GM10266 (cell line): ENCODE measurements around the gene PPP4R3A.
"Not testable (repeated sequence)": the region's sequence is repeated elsewhere in the genome, so short reads cannot be mapped to it uniquely, and the experiment has no call there.

Experiments
- DNase-seq: peaks from one replicate; pipeline ENCODE4 v3.0.0; 2012; ENCODE audit errors: extremely low spot score
- TF ChIP-seq, protein P1 (sequence below): IDR thresholded peaks from 2 replicates; pipeline ENCODE4 v1.5.1; 2012; ENCODE audit warnings: mild to moderate bottlenecking, low read depth; ENCODE audit not compliant: control insufficient read depth, insufficient read depth; ENCODE audit errors: missing control alignments

Gene PPP4R3A

DNA sequence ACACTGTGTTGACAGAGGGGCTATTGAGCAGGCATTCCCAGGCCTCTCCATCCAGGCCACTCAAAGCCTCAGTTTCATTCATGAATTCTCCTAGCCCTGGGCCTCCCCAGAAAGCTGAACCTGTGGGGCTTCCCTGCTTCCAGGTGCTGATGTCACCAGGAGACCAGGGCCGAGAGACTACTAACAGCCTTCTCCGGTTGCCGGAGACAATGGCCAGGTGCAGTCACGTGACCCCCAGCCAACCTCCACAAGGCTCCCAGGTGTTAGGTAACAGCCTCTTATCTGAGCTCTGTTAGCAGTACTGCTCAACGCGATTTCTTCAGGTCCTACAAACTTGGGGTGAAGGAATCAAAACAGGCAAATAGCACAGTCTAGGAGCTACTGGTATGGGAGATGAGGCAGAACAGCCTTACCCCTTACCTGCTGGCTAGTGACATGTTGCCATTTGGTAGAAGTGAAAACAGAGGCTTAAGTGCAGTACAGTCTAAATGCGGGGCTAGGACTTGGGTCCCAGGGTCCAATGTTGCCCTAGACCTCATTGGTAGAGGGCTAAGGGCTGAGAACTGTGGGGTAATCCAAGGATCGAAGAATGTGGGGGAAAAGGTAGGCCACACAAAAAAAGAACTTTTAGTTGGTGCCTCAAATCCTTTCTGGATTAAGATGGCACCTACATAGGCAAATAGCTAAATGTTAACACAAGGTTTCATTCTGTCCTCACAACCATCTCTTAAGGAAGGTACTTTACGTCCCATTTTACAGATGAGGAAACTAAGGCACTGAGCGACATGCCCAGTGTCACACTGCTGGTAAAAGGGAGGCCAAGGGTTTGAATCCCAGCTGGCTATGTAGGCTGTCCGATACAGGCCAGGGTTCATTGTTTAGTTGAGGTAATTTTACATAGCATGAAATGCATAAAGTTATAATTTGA is 96.3 kb downstream of the PPP4R3A start:
- DNase-seq, result no peak
- TF ChIP-seq, protein P1, sequence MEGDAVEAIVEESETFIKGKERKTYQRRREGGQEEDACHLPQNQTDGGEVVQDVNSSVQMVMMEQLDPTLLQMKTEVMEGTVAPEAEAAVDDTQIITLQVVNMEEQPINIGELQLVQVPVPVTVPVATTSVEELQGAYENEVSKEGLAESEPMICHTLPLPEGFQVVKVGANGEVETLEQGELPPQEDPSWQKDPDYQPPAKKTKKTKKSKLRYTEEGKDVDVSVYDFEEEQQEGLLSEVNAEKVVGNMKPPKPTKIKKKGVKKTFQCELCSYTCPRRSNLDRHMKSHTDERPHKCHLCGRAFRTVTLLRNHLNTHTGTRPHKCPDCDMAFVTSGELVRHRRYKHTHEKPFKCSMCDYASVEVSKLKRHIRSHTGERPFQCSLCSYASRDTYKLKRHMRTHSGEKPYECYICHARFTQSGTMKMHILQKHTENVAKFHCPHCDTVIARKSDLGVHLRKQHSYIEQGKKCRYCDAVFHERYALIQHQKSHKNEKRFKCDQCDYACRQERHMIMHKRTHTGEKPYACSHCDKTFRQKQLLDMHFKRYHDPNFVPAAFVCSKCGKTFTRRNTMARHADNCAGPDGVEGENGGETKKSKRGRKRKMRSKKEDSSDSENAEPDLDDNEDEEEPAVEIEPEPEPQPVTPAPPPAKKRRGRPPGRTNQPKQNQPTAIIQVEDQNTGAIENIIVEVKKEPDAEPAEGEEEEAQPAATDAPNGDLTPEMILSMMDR, result no peak

DNA sequence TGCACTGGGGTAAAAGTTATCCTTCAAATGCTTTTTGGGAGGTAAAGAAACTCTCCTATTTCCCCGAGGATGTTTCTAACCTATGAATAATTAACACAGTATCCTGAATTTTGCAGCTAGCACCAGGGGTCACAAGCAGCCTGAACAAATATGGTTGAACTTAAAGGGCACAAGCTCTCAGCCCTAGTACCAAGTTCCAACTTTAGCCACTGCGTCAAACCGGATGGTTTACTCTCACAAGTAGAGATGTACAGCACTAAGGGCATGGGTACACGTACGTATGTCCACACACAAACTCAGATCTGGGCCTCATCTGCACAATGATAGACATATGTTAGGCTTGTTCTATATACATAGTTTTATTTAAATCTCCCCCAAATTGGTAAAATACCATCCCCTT is 97.2 kb downstream of the PPP4R3A start:
- TF ChIP-seq, protein P1, result no peak
- no peak for DNase-seq

DNA sequence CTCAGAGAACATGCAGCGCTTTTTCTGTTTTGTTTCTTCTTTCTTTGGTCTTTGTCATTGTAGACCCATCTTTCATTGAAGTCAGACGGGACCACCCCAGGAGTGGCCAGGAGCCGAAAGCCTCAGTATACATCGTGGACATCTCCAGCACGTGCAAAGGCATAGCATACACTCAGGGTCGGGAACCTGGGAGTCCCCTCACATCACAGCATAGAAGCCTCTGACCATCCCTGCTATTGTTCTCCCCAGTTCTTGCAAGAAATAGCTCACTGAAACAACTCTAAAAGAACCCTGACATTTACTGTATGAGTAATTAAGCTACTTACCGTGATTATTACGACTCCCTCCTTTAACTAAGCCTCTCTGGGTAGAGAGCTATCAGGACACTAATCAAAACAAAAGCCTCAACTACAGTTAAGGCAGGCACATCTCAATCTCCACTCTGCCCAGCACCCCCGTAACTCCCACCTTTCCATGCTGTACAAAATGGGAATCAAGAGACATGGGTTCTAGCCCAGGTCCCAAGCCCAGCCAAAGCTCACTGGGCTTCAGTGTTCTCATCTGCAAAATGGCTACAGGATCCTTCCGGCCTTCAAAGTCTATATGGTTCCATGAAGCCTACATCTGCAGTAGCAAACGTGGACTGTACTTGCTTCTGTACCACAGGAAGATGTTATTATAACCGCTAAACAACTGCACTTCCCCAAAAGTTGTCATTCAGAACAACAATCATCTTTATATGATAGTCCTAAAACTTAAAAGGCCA is 99.2 kb downstream of the PPP4R3A start:
- peak; percentile 37 for DNase-seq
- TF ChIP-seq, protein P1, result no peak

DNA sequence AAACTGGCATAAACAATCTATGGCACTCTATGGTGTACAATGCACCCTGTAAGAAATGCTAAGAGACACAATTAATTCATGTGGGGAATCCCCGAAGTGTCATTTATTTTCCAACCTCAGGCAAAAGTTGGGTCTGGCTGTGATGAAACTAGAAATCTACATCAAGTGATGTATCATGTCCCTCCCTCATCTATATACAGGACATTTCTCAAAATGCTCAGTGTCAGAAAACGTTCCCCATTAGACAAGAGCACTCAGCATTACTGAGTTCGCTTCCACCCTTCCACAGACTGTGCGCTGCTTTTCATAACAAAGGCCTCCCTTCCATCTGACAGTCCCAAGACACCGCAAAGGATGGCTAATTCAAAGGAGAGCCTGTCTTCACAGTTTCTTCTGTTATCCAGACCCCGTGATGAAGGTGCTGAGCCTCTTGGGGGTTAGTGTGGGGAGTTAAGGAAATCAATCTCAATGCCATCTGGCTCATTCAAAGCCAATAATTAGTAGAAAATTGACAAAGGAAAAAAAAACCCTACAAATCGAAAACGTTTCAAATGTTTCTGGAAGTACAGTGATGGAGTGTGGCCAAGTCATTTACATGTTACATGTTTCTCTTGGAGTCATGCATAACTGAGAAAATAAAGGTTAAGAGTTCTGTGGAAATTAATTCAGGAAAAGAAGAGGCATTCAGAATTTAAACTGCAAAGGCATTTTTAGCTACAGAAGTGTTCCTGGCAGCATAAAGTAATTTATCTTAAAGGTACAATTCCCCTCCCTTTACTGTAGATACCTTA is 100.0 kb downstream of the PPP4R3A start:
- TF ChIP-seq, protein P1, result no peak
- DNase-seq, result no peak

DNA sequence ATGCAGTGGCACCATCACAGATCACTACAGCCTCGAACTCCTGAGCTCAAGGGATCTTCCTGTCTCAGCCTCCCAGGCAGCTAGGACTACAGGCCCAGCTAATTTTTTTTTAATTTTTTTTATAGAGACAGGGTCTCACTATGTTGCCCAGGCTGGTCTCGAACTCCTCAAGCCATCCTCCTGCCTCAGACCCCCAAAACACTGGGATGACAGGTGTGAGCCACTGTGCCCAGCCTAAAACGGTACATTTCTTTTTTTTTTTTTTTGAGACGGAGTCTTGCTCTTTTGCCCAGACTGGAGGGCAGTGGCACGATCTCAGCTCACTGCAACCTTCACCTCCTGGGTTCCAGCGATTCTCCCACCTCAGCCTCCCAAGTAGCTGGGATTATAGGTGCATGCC is 100.9 kb downstream of the PPP4R3A start:
- not testable (repeated sequence) for DNase-seq
